Colonic mucosa (tissue), 4 donors: Measurements from ENCODE around the gene TMEM256. TPM values are rescaled to one million over a fixed set of nuclear protein-coding genes. Genes with fewer than 3 reads are reported as not detected.

ENCODE experiments used
- DNase-seq: peaks from one replicate; pipeline ENCODE4 v3.0.0-alpha.2; 2020
- H3K27ac ChIP-seq: fragments of 200-600 bp; one replicate; pipeline ENCODE4 v1.8.0; 2021
- H3K27me3 ChIP-seq: fragments of 200-600 bp; one replicate; pipeline ENCODE4 v1.8.0; 2021
- H3K36me3 ChIP-seq: fragments of 200-600 bp; one replicate; pipeline ENCODE4 v1.8.0; 2021
- H3K4me1 ChIP-seq: fragments of 200-600 bp; one replicate; pipeline ENCODE4 v1.8.0; 2021; ENCODE audit warnings: mild to moderate bottlenecking
- H3K4me3 ChIP-seq: fragments of 200-600 bp; one replicate; pipeline ENCODE4 v1.8.0; 2021
- H3K9ac ChIP-seq, 2 donors: one replicate each; pipeline ENCODE4 v1.7.0; 2013; ENCODE audit warnings: control low read depth in 2 of 2, low read depth in 2 of 2, low read length in 2 of 2
- H3K9me3 ChIP-seq: fragments of 200-600 bp; one replicate; pipeline ENCODE4 v1.8.0; 2021
- intact Hi-C: fragments of 100-400 bp; cut with DNase I; formaldehyde crosslinking; loops from one replicate; pipeline ENCODE4 v1.14.1; 2022
- total RNA-seq, 2 donors: library from RNA; stranded (reverse); fragmentation: NEBNext Ultra II Directional in 1 of 2; extraction: Animal tissue kit (Norgen Biotek cat#: 25700) in 1 of 2; gene quantifications; one replicate each; pipeline ENCODE4 v1.2.1, GENCODE V29; 2021
- TF ChIP-seq, protein P1 (sequence below): fragments of 200-600 bp; IDR thresholded peaks from one replicate; pipeline ENCODE4 v1.8.0; 2022; ENCODE audit warnings: antibody characterized with exemption, mild to moderate bottlenecking
- donor health status: healthy.
- donor health status: DM: no; HTN: no; CAD: no.
- donor health status: DM: no; HTN: no; CAD: no.

The TMEM256 gene
- total RNA-seq, 2 donors from 2014 or later = 88.2 to 101 TPM

GRCh38 chr17:7394452-7395191 is 9.3 kb downstream of the TMEM256 start, which contains the start of gene PLSCR3:
Gene PLSCR3, minus strand, starts transcription at chr17:7394525. Its CDS starts 415 bp downstream, at chr17:7394110.
- H3K9me3 ChIP-seq = no peaks in the 10 kb centered on the region
- peak within 1 kb of the TSS; percentile 97 for H3K27ac ChIP-seq
- DNase-seq = peak; percentile 90
- TF ChIP-seq, protein P1, sequence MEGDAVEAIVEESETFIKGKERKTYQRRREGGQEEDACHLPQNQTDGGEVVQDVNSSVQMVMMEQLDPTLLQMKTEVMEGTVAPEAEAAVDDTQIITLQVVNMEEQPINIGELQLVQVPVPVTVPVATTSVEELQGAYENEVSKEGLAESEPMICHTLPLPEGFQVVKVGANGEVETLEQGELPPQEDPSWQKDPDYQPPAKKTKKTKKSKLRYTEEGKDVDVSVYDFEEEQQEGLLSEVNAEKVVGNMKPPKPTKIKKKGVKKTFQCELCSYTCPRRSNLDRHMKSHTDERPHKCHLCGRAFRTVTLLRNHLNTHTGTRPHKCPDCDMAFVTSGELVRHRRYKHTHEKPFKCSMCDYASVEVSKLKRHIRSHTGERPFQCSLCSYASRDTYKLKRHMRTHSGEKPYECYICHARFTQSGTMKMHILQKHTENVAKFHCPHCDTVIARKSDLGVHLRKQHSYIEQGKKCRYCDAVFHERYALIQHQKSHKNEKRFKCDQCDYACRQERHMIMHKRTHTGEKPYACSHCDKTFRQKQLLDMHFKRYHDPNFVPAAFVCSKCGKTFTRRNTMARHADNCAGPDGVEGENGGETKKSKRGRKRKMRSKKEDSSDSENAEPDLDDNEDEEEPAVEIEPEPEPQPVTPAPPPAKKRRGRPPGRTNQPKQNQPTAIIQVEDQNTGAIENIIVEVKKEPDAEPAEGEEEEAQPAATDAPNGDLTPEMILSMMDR = no peak
- intact Hi-C loops = no loop called here
- H3K36me3 ChIP-seq = no peaks in the 10 kb centered on the region
- peak within 1 kb of the TSS; percentile 60 for H3K4me3 ChIP-seq
- H3K4me1 ChIP-seq = no peaks in the 10 kb centered on the region
- H3K27me3 ChIP-seq = no peaks in the 10 kb centered on the region
- H3K9ac ChIP-seq = peak within 1 kb of the TSS; percentile 73 to 77

- Histone ChIP-seq H3K9me3 (no peaks in the 10 kb centered on the region), H3K4me1 (no peaks in the 10 kb centered on the region), H3K9ac (peak overlapping the region; percentile 73 to 77), H3K4me3 (peak overlapping the region; percentile 60), H3K27me3 (no peaks in the 10 kb centered on the region), H3K36me3 (peaks cover 6% of the 10 kb centered on the region), H3K27ac (peak overlapping the region; percentile 97)
- intact Hi-C loops = no loop called here
- peak; percentile 43 for DNase-seq
- TF ChIP-seq, protein P1 = no peak
Observed at GRCh38 chr17:7393613-7394451, 10.1 kb downstream of the TMEM256 start.

- no peaks in the 10 kb centered on the region for H3K9me3 ChIP-seq
- H3K27ac ChIP-seq = no peak overlapping the region
- intact Hi-C loops = no loop called here
- no peak for DNase-seq
- peak overlapping the region; percentile 60 for H3K4me3 ChIP-seq
- peaks cover 7% of the 10 kb centered on the region for H3K36me3 ChIP-seq
- TF ChIP-seq, protein P1 = no peak
- H3K4me1 ChIP-seq = no peaks in the 10 kb centered on the region
- H3K9ac ChIP-seq = peak overlapping the region in 1 of 2 donors; percentile 77
- no peaks in the 10 kb centered on the region for H3K27me3 ChIP-seq
Observed at GRCh38 chr17:7392696-7393612, 10.9 kb downstream of the TMEM256 start.

DNA sequence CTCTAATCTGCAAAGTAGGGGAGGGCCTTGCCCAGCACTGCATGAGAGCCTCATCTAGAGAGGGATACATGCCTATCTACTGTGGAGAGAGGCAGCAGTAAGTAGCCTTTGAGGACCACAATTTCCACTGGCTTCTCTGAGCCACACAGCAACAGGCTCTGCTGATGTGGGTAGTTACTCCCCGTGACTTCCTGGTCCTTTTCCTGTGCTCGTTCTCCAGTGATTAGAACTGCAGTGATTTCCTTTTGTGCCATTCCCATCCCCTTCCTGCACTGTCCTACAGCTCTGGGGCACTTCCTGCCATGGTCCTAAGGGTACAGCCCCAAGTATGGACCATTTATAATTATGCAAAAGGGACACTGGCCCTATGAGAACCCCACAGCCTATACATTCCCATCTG is 12.6 kb downstream of the TMEM256 start:
- Histone ChIP-seq H3K9ac (no peak overlapping the region), H3K27me3 (no peaks in the 10 kb centered on the region), H3K36me3 (peaks cover 7% of the 10 kb centered on the region), H3K9me3 (no peaks in the 10 kb centered on the region), H3K4me3 (no peak overlapping the region), H3K4me1 (no peaks in the 10 kb centered on the region), H3K27ac (no peak overlapping the region)
- no peak for DNase-seq
- intact Hi-C loops = no loop called here
- TF ChIP-seq, protein P1 = no peak
